Measurements from ENCODE around the gene PPM1B. TPM values are rescaled to one million over a fixed set of nuclear protein-coding genes. Genes with fewer than 3 reads are reported as not detected.

The PPM1B gene
- total and polyA plus RNA-seq, 2 of the 8 experiments (the other 6 are each of a cell fraction or from before 2014, with no cell fraction given) = 43.6 to 126 TPM

GRCh38 chr2:44150473-44150872 lies 18.2 kb upstream of the PPM1B start:
- FAIRE-seq = no peak
- Histone ChIP-seq H3K4me2 (ENCODE audit: insufficient read depth in 1 of 2, low read depth in 2 of 2, low read length in 2 of 2) (no peak overlapping the region), H3K23me2 (ENCODE audit: low read depth, low read length) (no peaks in the 10 kb centered on the region), H3K27ac (ENCODE audit: low read depth, low read length) (no peak overlapping the region), H3K79me2 (ENCODE audit: control insufficient read depth in 1 of 2, insufficient read depth in 2 of 2, low read length in 2 of 2) (no peaks in the 10 kb centered on the region), H4K91ac (replicated peaks; ENCODE audit: insufficient read length, low read length) (no peak overlapping the region), H2BK5ac (ENCODE audit: low read depth, low read length) (no peak overlapping the region), H3K23ac (ENCODE audit: insufficient read length) (no peak overlapping the region), H3K4me1 (replicated peaks in 1 of 4; ENCODE audit: control insufficient read depth in 3 of 4, insufficient read depth in 4 of 4, low read length in 3 of 4) (no peaks in the 10 kb centered on the region), H3K56ac (replicated peaks; ENCODE audit: insufficient read length, low read depth, low read length) (no peak overlapping the region), H4K20me1 (replicated peaks in 1 of 2; ENCODE audit: control insufficient read depth in 1 of 2, insufficient read depth in 2 of 2, low read length in 2 of 2) (no peaks in the 10 kb centered on the region), H3K36me3 (ENCODE audit: control insufficient read depth in 2 of 4, insufficient read depth in 4 of 4, low read length in 3 of 4) (no peaks in the 10 kb centered on the region), H4K8ac (ENCODE audit: extremely low read depth, insufficient read depth, low read length) (no peak overlapping the region), H3K79me1 (ENCODE audit: low read depth, low read length) (no peaks in the 10 kb centered on the region), H2BK120ac (replicated peaks; ENCODE audit: low read depth, low read length) (no peak overlapping the region), H3K9ac (replicated peaks in 1 of 4; ENCODE audit: extremely low read depth in 1 of 4, low read depth in 3 of 4, low read length in 3 of 4) (no peak overlapping the region), H2AK5ac (ENCODE audit: low read depth, low read length) (no peak overlapping the region), H2AFZ (ENCODE audit: low read length) (no peak overlapping the region), H3K9me3 (ENCODE audit: insufficient read depth in 2 of 2, low read depth in 1 of 2, low read length in 1 of 2) (peaks cover 0 to 2% of the 10 kb centered on the region in 2 experiments; a peak in 1 of 4 replicates), H3K14ac (ENCODE audit: insufficient read length) (no peak overlapping the region), H2BK15ac (ENCODE audit: low read length) (0 out of 2 replicates have a peak overlapping the region, but pooled peaks have one; percentile 53), H2BK20ac (ENCODE audit: low read length) (no peak overlapping the region), H3K4ac (replicated peaks; ENCODE audit: insufficient read length, low read depth, low read length) (no peak overlapping the region), H2BK12ac (ENCODE audit: low read depth, low read length) (no peak overlapping the region), H3K27me3 (replicated peaks in 1 of 4; ENCODE audit: control insufficient read depth in 3 of 4, extremely low read depth in 1 of 4, insufficient read depth in 3 of 4, low read length in 3 of 4) (no peaks in the 10 kb centered on the region), H4K5ac (ENCODE audit: insufficient read length, low read depth, low read length) (no peak overlapping the region), H3K18ac (ENCODE audit: extremely low read depth, low read length) (no peak overlapping the region), H3K4me3 (ENCODE audit: extremely low read depth in 1 of 4, insufficient read depth in 2 of 4, low read depth in 3 of 4, low read length in 4 of 4) (no peak overlapping the region)
- TF ChIP-seq CTBP2 (IDR thresholded peaks at IDR 0.05; ENCODE audit: borderline replicate concordance, insufficient read depth, insufficient read length, low read length) = no peak
- 100% methylated on average over 3 of the region's 3 CpGs; no CpG with 5 or more reads in 1 of the 2 experiments for WGBS, 2 experiments (ENCODE audit: extremely low coverage in 1 of 2, insufficient coverage in 1 of 2, insufficient read length in 1 of 2, insufficient replicate concordance in 2 of 2, low coverage in 1 of 2, low lambda C conversion rate in 2 of 2, missing lambda C conversion rate in 1 of 2)
- CTCF ChIA-PET (ENCODE audit: partially characterized antibody) = interaction anchor here (0.8 to 1.4 kb wide), 3 partner anchors 59 to 94 kb away, joined by 3 to 4 read pairs (median 3); no protein-coding TSS in a partner anchor
- POLR2A ChIA-PET (ENCODE audit: partially characterized antibody) = interaction anchor here (0.6 to 1.5 kb wide), 7 partner anchors 9 to 58 kb away, joined by 3 to 4 read pairs (median 3); no protein-coding TSS in a partner anchor
- no peak for DNase-seq (ENCODE audit: low read depth in 1 of 2, low spot score in 2 of 2)
